PC-9 (cell line): ENCODE measurements around the gene SLC8A2.

Experiments used
- CTCF ChIP-seq: fragments of 200-600 bp; sonication (generic); conservative IDR thresholded peaks from 2 replicates; pipeline ENCODE4 v1.6.1; 2017; ENCODE audit warnings: mixed run types, antibody characterized with exemption, mild to moderate bottlenecking, moderate library complexity
- EZH2 ChIP-seq: fragments of 200-600 bp; sonication (generic); IDR thresholded peaks from 2 replicates; pipeline ENCODE4 v1.8.0; 2017; ENCODE audit warnings: antibody characterized with exemption, low read depth

GRCh38 chr19:47447470-47448359, 24.0 kb downstream of the SLC8A2 start:
- TF ChIP-seq EZH2 (no peak), CTCF (no peak)
